Measurements from ENCODE around the gene TMPRSS7.

The TMPRSS7 gene

GRCh38 chr3:112034436-112034835 lies at the start of gene TMPRSS7:
Gene TMPRSS7 (plus strand): TSS chr3:112034736. CDS start chr3:112034846, 110 bp downstream.
- DNase-seq (ENCODE audit: low read depth), result no peak
- no peak within 1 kb of the TSS for H3K4me3 ChIP-seq (ENCODE audit: low read length)
- no peak for TF ChIP-seq CTCF (conservative IDR thresholded peaks at IDR 0.05; ENCODE audit: low read depth, low read length)

GRCh38 chr3:111986800-111987199 lies 47.7 kb upstream of the TMPRSS7 start:
- no peak for DNase-seq (ENCODE audit: low read depth)
- no peak for TF ChIP-seq CTCF (conservative IDR thresholded peaks at IDR 0.05; ENCODE audit: low read depth, low read length)
- no peak overlapping the region for H3K4me3 ChIP-seq (ENCODE audit: low read length)

- H3K4me3 ChIP-seq (ENCODE audit: low read length), result no peak overlapping the region
- TF ChIP-seq CTCF (conservative IDR thresholded peaks at IDR 0.05; ENCODE audit: low read depth, low read length), result peak; percentile 77
- no peak for DNase-seq (ENCODE audit: low read depth)
Measured at GRCh38 chr3:111989061-111989678, 45.4 kb upstream of the TMPRSS7 start.

- TF ChIP-seq CTCF (conservative IDR thresholded peaks at IDR 0.05; ENCODE audit: low read depth, low read length), result no peak
- DNase-seq (ENCODE audit: low read depth), result no peak
- no peak overlapping the region for H3K4me3 ChIP-seq (ENCODE audit: low read length)
Measured at GRCh38 chr3:111993038-111993437, 41.5 kb upstream of the TMPRSS7 start.

- peak within 1 kb of the TSS; percentile 55 for H3K4me3 ChIP-seq (ENCODE audit: low read length)
- no peak for TF ChIP-seq CTCF (conservative IDR thresholded peaks at IDR 0.05; ENCODE audit: low read depth, low read length)
- DNase-seq (ENCODE audit: low read depth), result no peak
Measured at GRCh38 chr3:111998636-111999483, 35.7 kb upstream of the TMPRSS7 start, which contains the start of gene TAGLN3. Gene TAGLN3 (plus strand): TSS chr3:111998922. CDS start chr3:111999423, 501 bp downstream.

- no peak for TF ChIP-seq CTCF (conservative IDR thresholded peaks at IDR 0.05; ENCODE audit: low read depth, low read length)
- no peak for DNase-seq (ENCODE audit: low read depth)
- peak overlapping the region; percentile 55 for H3K4me3 ChIP-seq (ENCODE audit: low read length)
Measured at GRCh38 chr3:111999484-112000324, 34.8 kb upstream of the TMPRSS7 start.
